8988T (cell line): Measurements from ENCODE around the gene GSTM3.
"Not testable (repeated sequence)": the region's sequence is repeated elsewhere in the genome, so short reads cannot be mapped to it uniquely, and the experiment has no call there.

ENCODE experiments used
- DNase-seq: peaks from one replicate; pipeline ENCODE4 v3.0.0; 2011

GSTM3 gene

GRCh38 chr1:109761227-109762038 is 20.6 kb upstream of the GSTM3 start:
- DNase-seq, result no peak

DNA sequence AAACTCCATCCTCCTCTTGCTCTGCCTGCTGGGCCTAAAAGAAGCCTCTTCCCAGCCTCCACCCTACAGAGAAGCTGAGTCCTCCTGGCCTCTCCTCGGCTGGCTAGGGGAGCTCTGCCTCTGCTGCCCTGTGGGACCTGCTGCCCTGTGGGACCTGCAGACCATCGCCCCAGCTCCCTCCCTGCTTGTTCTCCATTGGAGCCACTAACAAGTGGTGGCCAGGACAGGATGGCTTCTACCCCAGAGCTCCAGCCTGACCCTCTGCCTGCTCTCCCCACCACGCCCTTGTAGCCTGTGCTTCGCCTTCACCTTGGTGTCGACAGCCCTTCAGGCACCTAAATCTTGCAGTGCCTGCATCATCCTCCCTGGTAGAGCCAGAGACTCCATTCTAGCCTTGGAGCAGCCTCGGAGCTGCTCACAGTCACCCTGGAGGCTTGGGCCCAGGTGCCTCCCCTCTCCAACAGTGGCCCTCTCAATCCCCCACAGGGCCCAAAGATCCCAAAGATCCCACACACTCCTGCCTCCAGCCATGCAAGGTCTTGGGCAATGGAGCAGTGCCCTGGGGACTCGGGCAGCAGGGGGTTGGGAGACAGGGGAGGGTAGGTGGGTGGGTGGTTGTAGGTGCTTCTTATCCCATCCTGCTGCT is 19.9 kb upstream of the GSTM3 start:
- DNase-seq, result no peak

DNA sequence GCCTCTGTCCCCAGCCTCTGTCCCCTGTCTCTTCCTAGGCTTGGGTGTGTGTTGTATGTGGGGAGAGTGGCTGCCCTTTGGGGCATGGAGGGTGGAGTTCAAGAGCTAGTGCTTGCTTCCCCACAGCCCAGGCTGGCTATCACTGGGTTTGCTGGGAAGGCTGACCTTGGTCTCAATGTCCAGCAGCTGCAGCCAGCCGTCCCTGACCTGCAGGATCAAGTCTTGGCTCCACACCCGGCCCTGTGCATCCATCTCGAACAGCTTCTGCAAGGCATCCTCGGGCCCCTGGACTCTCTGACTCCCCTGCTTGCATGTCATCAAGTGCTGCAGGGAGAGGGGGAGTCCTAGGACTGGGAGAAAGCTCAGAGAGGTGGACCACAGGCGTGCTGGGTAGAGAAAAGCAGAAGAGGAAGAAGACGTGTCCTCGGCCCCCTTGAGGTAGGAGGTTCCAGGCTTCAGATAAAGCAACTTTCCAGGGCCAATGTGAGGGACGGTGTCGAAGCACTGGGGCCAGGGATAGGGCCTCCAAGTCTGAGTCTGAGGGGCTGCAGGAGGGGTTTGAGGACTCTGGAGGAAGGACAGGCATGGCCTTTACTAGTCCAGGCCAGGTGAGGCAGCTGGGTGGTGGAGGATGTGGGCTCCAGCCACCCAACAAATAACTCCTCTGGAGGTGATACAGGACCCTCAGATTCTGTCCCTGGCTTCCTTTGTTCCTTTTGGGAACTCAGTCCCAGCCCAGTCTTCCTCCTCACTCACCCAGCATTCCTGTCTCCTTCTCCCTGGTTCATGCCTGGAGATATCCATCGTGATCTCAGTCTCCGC is 18.9 kb upstream of the GSTM3 start:
- DNase-seq, result no peak

DNA sequence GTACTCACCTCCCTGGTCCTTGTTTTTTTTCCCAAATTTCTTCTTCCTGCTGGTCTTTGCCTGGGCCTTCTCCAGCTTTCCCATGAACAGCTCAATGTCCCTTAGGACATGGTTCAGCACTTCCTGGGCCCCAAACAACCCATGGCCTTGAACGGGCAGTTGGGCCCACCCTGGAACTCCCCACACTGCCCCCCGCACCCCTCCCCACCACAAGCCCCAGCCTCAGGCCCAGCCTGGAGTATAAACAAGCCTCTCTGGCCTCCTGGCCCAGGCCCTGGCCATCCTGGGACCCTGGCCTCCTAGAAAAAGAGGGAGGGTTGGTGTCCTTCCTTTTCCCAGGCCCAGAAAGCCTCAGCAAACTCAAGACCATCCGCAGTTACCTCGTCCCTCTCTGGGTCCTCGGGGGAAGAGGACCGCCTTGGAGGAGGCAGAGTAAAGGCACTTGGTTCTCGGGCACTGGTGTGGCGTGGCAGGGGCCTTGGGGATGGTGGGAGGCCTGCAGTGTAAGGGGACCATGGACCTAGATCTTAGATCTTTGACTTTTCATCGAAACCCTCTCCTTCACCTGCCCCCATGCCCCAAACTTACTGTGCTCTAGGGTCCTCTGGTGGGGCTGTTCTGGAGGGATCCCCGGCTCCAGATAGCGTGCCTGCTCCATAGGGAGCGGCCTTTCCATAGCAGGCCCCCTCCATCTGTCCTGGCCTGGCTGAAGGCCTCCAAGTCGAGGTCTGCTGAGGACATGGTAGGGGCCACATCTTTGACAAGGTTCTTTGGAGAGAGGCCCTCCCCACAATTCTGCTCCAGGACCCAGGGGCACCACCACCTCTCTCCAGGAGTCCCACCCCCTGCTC is 17.3 kb upstream of the GSTM3 start:
- DNase-seq, result no peak

DNA sequence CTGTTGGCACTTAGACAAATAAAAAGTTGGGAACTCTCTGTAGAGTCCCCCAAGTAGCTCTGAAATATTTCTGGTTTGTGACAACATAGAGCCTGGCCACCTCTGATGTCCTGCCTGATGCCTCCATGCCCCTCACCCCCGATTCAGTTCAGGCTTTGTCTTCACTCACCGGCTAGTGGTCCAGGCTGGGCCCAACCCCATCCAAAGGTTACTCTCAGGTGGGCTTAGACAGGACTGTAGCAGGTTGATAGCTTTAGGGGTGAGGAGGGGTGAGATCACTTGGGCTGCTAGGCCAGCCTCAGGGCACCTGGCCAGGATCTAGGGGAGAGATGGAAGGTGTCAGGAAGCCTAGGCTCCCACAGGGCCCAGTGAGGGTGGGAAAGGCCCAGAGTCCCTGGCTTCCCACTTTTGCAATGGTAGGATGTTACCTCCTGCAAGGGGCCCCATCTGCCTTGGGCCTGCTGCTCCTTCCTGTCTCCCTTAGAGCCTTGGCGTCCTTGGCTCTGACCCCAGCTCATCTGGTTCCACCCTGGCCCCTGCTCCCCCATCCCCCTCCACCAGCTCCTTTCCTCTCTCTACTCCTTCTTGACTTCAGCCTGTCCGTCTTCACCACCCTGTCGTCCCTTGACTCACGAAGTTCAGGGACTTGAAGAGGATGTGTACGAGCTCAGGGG is 16.1 kb upstream of the GSTM3 start:
- DNase-seq, result no peak

DNA sequence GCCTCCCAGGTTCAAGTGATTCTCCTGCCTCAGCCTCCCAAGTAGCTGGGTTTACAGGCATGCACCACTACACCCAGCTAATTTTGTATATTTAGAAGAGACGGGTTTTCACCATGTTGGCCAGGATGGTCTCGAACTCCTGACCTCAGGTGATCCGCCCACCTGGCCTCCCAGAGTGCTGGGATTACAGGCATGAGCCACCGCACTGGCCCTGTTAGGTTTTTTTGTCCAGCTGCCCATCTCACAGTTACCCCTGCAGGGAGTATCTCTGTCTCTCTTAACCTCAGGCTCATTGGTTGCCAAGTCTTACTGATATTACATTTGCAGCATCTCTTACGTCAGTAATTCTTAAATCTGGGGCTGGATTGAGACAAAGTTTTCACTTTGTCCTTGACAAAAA is 15.5 kb upstream of the GSTM3 start:
- DNase-seq, result not testable (repeated sequence)

DNA sequence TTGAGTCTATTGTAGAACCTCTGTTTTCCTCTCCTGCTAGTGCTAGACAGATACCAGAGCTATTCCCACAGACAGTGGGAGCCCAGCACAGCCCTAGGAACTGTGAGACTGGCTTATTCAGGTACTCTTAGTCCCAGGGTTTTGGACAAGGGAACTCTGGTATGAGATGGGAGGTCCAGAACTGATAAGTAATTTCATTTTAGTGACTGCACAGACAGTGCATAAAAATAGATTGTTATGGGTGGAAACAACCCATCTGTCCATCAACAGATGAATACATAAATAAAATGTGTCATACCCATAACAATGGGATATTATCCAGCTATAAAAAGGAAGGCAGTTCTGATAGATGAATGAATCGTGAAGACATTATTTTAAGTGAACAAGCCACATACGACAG is 13.9 kb upstream of the GSTM3 start:
- DNase-seq, result no peak

GRCh38 chr1:109751531-109752260 is 10.9 kb upstream of the GSTM3 start:
- no peak for DNase-seq

DNA sequence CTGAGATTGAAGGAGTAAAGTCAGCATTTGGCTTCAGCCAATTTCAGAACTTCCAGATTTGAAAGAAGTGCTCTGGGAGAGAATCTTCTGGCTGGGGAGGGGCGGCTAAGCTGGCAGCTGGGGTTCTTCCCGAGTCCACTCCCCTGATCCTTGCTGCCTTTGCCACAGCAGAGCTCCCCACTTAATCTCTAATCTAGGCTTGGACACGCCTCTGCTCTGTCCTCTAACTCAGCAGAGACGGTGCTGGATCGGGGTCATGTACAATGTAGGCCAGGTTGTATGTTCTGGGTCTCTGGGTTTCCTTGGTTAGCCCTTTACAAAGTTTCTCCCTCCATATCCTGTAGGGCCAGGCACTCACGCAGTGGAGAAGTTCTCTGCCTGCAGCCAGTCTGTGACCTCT is 10.1 kb upstream of the GSTM3 start:
- no peak for DNase-seq

GRCh38 chr1:109750241-109750882 is 9.5 kb upstream of the GSTM3 start:
- no peak for DNase-seq

- no peak for DNase-seq
Measured at GRCh38 chr1:109749221-109749620, 8.4 kb upstream of the GSTM3 start.

- not testable (repeated sequence) for DNase-seq
Measured at GRCh38 chr1:109748311-109748710, 7.5 kb upstream of the GSTM3 start.

- no peak for DNase-seq
Measured at GRCh38 chr1:109739738-109740614, 862 bp downstream of the GSTM3 start.

DNA sequence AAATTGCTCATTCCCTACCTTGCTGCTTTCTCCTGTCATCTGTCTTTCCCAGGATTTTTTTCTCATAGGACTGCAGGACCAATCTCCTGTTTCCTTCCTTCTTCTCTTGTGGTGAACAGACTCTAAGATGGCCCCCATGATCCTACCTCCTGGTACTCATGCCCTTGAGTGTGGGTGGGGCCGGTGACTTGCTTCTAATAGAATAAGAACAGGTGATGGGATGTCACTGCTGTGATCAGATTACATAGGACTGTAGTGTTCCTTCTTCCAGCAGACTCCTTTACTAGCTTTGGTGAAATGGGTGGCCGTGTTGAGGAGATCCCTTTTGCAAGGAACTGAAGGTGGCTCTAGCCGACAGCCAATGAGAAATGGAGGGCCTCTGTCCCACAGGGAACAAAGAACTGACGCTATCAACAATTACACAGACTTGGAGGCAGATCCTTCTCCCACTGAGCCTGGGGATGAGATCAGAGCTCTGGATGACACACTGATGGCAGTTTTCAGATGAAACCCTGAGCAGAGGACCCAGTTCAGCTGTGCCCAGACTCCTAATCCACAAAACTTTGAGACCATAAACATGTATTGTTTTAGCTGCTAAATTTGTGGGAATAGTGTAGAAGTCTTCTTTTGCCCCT is 7.5 kb downstream of the GSTM3 start:
- no peak for DNase-seq

GRCh38 chr1:109732390-109732881 is 8.4 kb downstream of the GSTM3 start:
- no peak for DNase-seq

DNA sequence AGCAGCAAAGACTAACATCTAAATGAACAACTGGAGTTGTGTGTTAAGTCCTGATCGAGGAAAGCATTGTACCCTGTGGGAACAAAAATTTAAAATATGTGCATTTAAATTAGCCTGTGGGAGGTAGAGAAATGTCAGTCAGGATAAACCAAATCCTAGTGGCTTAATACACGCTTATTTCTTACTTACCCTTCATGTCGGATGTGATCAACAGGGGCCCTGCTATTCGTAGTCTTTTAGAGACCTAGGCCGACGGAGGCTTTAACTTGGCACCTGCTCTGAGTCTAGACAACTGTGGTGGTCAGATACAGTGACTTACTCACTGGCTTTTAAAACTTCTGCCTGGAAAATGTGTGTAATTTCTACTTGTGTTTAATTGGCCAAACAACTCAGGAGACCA is 10.2 kb downstream of the GSTM3 start:
- DNase-seq, result no peak

- DNase-seq, result no peak
Measured at GRCh38 chr1:109728870-109729269, 12.0 kb downstream of the GSTM3 start.

- DNase-seq, result no peak
Measured at GRCh38 chr1:109726728-109727373, 14.0 kb downstream of the GSTM3 start.

DNA sequence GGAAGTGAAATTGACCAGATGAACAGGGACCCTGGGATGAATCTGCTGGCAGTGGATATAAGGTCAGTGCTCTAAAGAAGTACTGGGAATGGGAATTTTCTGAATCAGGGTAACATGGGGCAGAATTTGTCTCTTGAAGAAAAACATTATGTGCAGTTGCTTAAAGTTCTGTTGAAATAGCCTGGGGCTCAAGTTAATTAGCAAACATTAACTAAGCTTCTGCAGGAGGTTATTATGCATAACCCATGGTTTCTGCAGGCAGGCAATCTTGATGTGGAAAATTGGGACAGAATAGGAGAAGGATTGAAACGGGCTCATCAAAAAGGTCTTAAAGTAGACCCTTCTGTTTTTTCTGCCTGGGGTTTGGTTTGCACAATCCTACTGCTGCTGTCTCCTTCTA is 14.8 kb downstream of the GSTM3 start:
- no peak for DNase-seq
